Tibial nerve (tissue), 3 donors: ENCODE measurements around the gene CLTC.

Experiments
- POLR2A ChIP-seq, 2 donors: fragments of 450-650 bp; IDR thresholded peaks; one replicate each; pipeline ENCODE4 v1.6.1; 2017; ENCODE audit warnings: antibody characterized with exemption in 2 of 2, mild to moderate bottlenecking in 2 of 2, moderate library complexity in 2 of 2
- TF ChIP-seq, protein P1 (sequence below), 5 experiments: fragments of 200-600 bp in 3 of 5; fragments of 450-650 bp in 2 of 5; sonication (generic) in 3 of 5; IDR thresholded peaks; one replicate each; pipeline ENCODE4 v1.5.1; 2016 to 2019; ENCODE audit warnings: antibody characterized with exemption in 5 of 5, mild to moderate bottlenecking in 3 of 5, moderate library complexity in 2 of 5

DNA sequence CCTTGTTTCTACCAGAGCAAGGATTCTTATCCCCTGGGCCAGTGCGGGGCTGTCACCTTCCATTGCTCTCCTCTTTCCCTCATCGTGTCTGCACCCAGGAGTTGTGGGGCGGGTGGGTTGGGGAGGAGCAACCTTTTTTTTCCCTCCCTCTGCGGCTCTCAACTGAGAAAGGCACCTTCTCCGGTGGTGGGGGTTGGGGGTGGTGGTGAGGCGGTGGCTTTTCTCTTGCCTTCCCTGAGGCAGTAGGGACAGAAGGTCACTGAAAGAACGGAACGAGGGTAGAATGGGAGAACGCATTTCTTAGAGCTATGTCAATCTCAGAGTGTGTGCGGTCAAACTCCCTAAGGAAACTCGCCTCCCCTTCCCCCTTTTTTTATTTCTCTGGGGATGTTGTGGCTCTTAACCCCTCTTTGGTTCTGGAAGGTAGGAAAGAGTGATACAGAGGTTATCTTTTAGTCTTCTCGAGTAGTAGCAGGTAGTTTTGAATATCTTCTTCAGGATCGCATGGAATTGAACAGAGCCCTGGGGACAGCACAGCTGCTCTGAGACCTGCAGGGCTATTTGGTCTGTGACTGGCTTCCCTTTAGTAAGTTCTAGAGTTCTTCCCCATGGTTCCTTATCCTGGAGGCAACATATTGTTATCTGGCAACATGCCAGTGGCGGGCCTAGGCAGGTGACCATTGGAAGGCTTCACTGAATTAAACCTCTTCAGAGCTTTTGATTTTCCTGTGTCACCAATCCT is 994 bp downstream of the CLTC start:
- TF ChIP-seq, protein P1, sequence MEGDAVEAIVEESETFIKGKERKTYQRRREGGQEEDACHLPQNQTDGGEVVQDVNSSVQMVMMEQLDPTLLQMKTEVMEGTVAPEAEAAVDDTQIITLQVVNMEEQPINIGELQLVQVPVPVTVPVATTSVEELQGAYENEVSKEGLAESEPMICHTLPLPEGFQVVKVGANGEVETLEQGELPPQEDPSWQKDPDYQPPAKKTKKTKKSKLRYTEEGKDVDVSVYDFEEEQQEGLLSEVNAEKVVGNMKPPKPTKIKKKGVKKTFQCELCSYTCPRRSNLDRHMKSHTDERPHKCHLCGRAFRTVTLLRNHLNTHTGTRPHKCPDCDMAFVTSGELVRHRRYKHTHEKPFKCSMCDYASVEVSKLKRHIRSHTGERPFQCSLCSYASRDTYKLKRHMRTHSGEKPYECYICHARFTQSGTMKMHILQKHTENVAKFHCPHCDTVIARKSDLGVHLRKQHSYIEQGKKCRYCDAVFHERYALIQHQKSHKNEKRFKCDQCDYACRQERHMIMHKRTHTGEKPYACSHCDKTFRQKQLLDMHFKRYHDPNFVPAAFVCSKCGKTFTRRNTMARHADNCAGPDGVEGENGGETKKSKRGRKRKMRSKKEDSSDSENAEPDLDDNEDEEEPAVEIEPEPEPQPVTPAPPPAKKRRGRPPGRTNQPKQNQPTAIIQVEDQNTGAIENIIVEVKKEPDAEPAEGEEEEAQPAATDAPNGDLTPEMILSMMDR (IDR thresholded peaks at IDR 0.05) = no peak
- TF ChIP-seq POLR2A (IDR thresholded peaks at IDR 0.05) = no peak
